H9 (cell line): ENCODE data around the gene ZNF688. TPM values are rescaled to one million over a fixed set of nuclear protein-coding genes. Genes with fewer than 3 reads are reported as not detected.
A peak's percentile ranks its signal among the peaks of the same experiment; 100 is the strongest.

ENCODE experiments used
- DNase-seq: peaks from one replicate; pipeline ENCODE4 v3.0.0-alpha.2; 2017
- H2AFZ ChIP-seq: one replicate; pipeline ENCODE4 v1.6.1; 2013; ENCODE audit warnings: mild to moderate bottlenecking, low read length, control low read depth, moderate library complexity
- H2AK5ac ChIP-seq: 2 replicates; pipeline ENCODE4 v1.6.1; 2013; ENCODE audit warnings: low read length, control low read depth, mixed read lengths; ENCODE audit not compliant: insufficient read length
- H2BK120ac ChIP-seq: one replicate; pipeline ENCODE4 v1.6.1; 2013; ENCODE audit warnings: low read depth, mild to moderate bottlenecking, low read length, control low read depth, inconsistent platforms; ENCODE audit not compliant: poor library complexity, severe bottlenecking
- H2BK12ac ChIP-seq: 2 replicates; pipeline ENCODE4 v1.6.1; 2013; ENCODE audit warnings: low read length, control low read depth, mixed read lengths, low read depth; ENCODE audit not compliant: insufficient read length
- H2BK15ac ChIP-seq: 2 replicates; pipeline ENCODE4 v1.6.1; 2013; ENCODE audit warnings: low read depth, low read length, control low read depth
- H2BK20ac ChIP-seq: one replicate; pipeline ENCODE4 v1.6.1; 2013; ENCODE audit warnings: low read depth, mild to moderate bottlenecking, low read length, control low read depth, inconsistent platforms; ENCODE audit not compliant: poor library complexity, severe bottlenecking
- H2BK5ac ChIP-seq: 2 replicates; pipeline ENCODE4 v1.6.1; 2013; ENCODE audit warnings: low read length, control low read depth, mixed read lengths; ENCODE audit not compliant: insufficient read length
- H3K14ac ChIP-seq: 2 replicates; pipeline ENCODE4 v1.6.1; 2013; ENCODE audit warnings: low read length, control low read depth; ENCODE audit not compliant: insufficient read depth
- H3K18ac ChIP-seq: 2 replicates; pipeline ENCODE4 v1.6.1; 2013; ENCODE audit warnings: low read depth, mild to moderate bottlenecking, mixed read lengths, low read length, control low read depth; ENCODE audit not compliant: insufficient read length
- H3K23ac ChIP-seq: 2 replicates; pipeline ENCODE4 v1.6.1; 2013; ENCODE audit warnings: low read length, control low read depth, mixed read lengths, low read depth; ENCODE audit not compliant: insufficient read length
- H3K23me2 ChIP-seq: 2 replicates; pipeline ENCODE4 v1.6.1; 2013; ENCODE audit warnings: low read depth, mild to moderate bottlenecking, mixed read lengths, low read length, control low read depth; ENCODE audit not compliant: insufficient read length, poor library complexity, severe bottlenecking
- H3K27ac ChIP-seq: 2 replicates; pipeline ENCODE4 v1.5.1; 2013; ENCODE audit warnings: low read length, control low read depth, mixed read lengths, low read depth; ENCODE audit not compliant: insufficient read length
- H3K27me3 ChIP-seq: 2 replicates; pipeline ENCODE4 v1.6.1; 2013; ENCODE audit warnings: low read length, control low read depth, inconsistent platforms; ENCODE audit not compliant: insufficient read depth
- H3K4ac ChIP-seq: 2 replicates; pipeline ENCODE4 v1.6.1; 2013; ENCODE audit warnings: low read depth, mild to moderate bottlenecking, control low read depth, inconsistent platforms, low read length, moderate library complexity
- H3K4me1 ChIP-seq: 2 replicates; pipeline ENCODE4 v1.6.1; 2013; ENCODE audit warnings: low read length, control low read depth, inconsistent platforms; ENCODE audit not compliant: insufficient read depth
- H3K4me2 ChIP-seq: 2 replicates; pipeline ENCODE4 v1.6.1; 2013; ENCODE audit warnings: low read length, control low read depth, mixed read lengths; ENCODE audit not compliant: insufficient read length, insufficient read depth
- H3K56ac ChIP-seq: 2 replicates; pipeline ENCODE4 v1.6.1; 2013; ENCODE audit warnings: low read depth, mild to moderate bottlenecking, mixed read lengths, low read length, control low read depth; ENCODE audit not compliant: insufficient read length
- H3K79me1 ChIP-seq: 2 replicates; pipeline ENCODE4 v1.6.1; 2013; ENCODE audit warnings: low read depth, mild to moderate bottlenecking, moderate library complexity, low read length, control low read depth, inconsistent platforms; ENCODE audit not compliant: insufficient read depth, poor library complexity, severe bottlenecking
- H3K79me2 ChIP-seq: 2 replicates; pipeline ENCODE4 v1.6.1; 2013; ENCODE audit warnings: low read length, control low read depth, inconsistent platforms; ENCODE audit not compliant: insufficient read depth
- H3K9ac ChIP-seq: 2 replicates; pipeline ENCODE4 v1.6.1; 2013; ENCODE audit warnings: low read length, control low read depth, mixed read lengths; ENCODE audit not compliant: insufficient read length; ENCODE audit errors: extremely low read depth
- H3K9me3 ChIP-seq: one replicate; pipeline ENCODE4 v1.6.1; 2013; ENCODE audit warnings: low read depth, low read length, inconsistent platforms; ENCODE audit not compliant: control insufficient read depth
- H3T11ph ChIP-seq: one replicate; pipeline ENCODE4 v1.6.1; 2013; ENCODE audit warnings: mild to moderate bottlenecking, low read length, control low read depth, inconsistent platforms
- H4K20me1 ChIP-seq: one replicate; pipeline ENCODE4 v1.6.1; 2013; ENCODE audit not compliant: control insufficient read depth, insufficient read length, insufficient read depth
- H4K5ac ChIP-seq: 2 replicates; pipeline ENCODE4 v1.6.1; 2013; ENCODE audit warnings: low read depth, mild to moderate bottlenecking, mixed read lengths, low read length, control low read depth; ENCODE audit not compliant: insufficient read length
- H4K8ac ChIP-seq: replicated peaks from 2 replicates; pipeline ENCODE4 v1.6.1; 2013; ENCODE audit warnings: low read length, control low read depth, mixed read lengths, low read depth; ENCODE audit not compliant: insufficient read length
- H4K91ac ChIP-seq: 2 replicates; pipeline ENCODE4 v1.6.1; 2013; ENCODE audit warnings: low read depth, mild to moderate bottlenecking, moderate library complexity, mixed read lengths, low read length, control low read depth; ENCODE audit not compliant: insufficient read length
- H3K27ac Mint-ChIP-seq, 3 experiments: 2 replicates in 2 of 3; 3 replicates in 1 of 3; pipeline ENCODE4 v1.8.0; 2020 to 2021; ENCODE audit warnings: mixed read lengths in 3 of 3, mild to moderate bottlenecking in 1 of 3, moderate library complexity in 1 of 3
- H3K27me3 Mint-ChIP-seq: 2 replicates; pipeline ENCODE4 v1.8.0; 2021; ENCODE audit warnings: low read depth, mild to moderate bottlenecking, moderate library complexity, mixed read lengths
- H3K36me3 Mint-ChIP-seq, 3 experiments: 2 replicates in 2 of 3; 3 replicates in 1 of 3; pipeline ENCODE4 v1.8.0; 2020 to 2021; ENCODE audit warnings: low read depth in 3 of 3, mixed read lengths in 3 of 3; ENCODE audit not compliant: insufficient read depth in 1 of 3
- H3K4me1 Mint-ChIP-seq, 2 experiments: 2 replicates each; pipeline ENCODE4 v1.8.0; 2020; ENCODE audit warnings: mixed read lengths in 2 of 2
- H3K4me3 Mint-ChIP-seq, 2 experiments: 2 replicates in 1 of 2; 3 replicates in 1 of 2; pipeline ENCODE4 v1.8.0; 2020 to 2021; ENCODE audit warnings: mild to moderate bottlenecking in 2 of 2, mixed read lengths in 2 of 2, moderate library complexity in 1 of 2
- H3K9me3 Mint-ChIP-seq, 2 experiments: 2 replicates in 1 of 2; 3 replicates in 1 of 2; pipeline ENCODE4 v1.8.0; 2020; ENCODE audit warnings: mild to moderate bottlenecking in 2 of 2, mixed read lengths in 2 of 2, moderate library complexity in 1 of 2
- CTCF ChIP-seq: fragments of 200-600 bp; sonication (generic); conservative IDR thresholded peaks from 3 replicates; pipeline ENCODE4 v1.8.0; 2021; ENCODE audit warnings: antibody characterized with exemption, mild to moderate bottlenecking
- WGBS: extraction: QIAGEN DNeasy Blood & Tissue Kit; methylation state at CpG from one replicate; pipeline ENCODE4 v1.1.7; 2013; ENCODE audit warnings: missing lambda C conversion rate, low lambda C conversion rate, mixed read lengths; ENCODE audit not compliant: insufficient read length; ENCODE audit errors: extremely low coverage; 5-methylcytosine and 5-hydroxymethylcytosine counted together
- total RNA-seq: library from RNA; stranded (reverse); gene quantifications from 2 replicates; pipeline ENCODE4 v1.2.1, GENCODE V29; 2021

ZNF688 gene
- total RNA-seq, 1 experiment from 2014 or later = 4.5 TPM

DNA sequence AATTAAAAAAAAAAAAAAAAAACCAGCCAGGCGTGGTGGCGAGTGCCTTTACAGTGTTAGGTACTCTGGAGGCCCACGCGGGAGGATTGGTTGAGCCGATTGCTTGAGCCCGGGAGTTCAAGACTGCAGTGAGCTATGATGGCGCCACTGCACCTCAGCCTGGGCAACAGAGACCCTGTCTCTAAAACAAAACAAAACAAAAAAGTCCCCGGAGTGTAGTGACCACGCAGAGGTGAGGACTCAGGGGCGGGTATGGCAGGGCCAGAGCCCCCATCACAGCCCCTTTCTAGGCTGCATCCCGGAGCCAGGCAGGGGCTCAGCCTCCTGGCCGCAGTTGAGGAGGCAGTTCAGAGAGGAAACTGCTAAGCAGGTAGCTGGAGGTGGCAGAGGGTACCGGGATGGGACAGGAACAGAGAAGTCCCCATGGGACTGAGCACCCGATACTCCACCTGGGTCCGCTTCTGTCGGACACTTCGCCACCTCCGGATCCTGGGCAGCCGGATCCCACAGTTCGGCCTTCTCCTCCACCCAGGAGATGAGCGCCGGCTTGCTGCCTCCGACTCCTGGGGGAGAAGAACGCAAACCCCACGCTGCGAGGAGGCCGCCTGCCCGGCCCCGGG lies 37.7 kb downstream of the ZNF688 start:
- DNase-seq = no peak

More for the DNA sequence above, 37.7 kb downstream of the ZNF688 start:
- no peaks in the 10 kb centered on the region for H4K20me1 ChIP-seq
- no peak overlapping the region for H2BK12ac ChIP-seq
- H3K23me2 ChIP-seq = peaks cover 23% of the 10 kb centered on the region
- no CpG with 5 or more reads among the region's 29 CpGs for WGBS
- H2AK5ac ChIP-seq = no peak overlapping the region
- H3K36me3 Mint-ChIP-seq = peaks cover 15 to 29% (median 19%) of the 10 kb centered on the region in 3 experiments
- H3K27ac ChIP-seq = no peak overlapping the region
- no peaks in the 10 kb centered on the region; a peak in 1 of 5 replicates for H3K9me3 Mint-ChIP-seq
- no peak overlapping the region for H3T11ph ChIP-seq
- H2AFZ ChIP-seq = no peak overlapping the region
- H2BK15ac ChIP-seq = no peak overlapping the region
- H3K9me3 ChIP-seq = no peaks in the 10 kb centered on the region
- no peak overlapping the region for H4K8ac ChIP-seq
- peak overlapping the region; percentile 51 for H3K18ac ChIP-seq
- no peak overlapping the region for H3K4ac ChIP-seq
- peak overlapping the region; percentile 56 for H3K9ac ChIP-seq
- H3K79me1 ChIP-seq = no peaks in the 10 kb centered on the region
- H3K56ac ChIP-seq = no peak overlapping the region
- no peaks in the 10 kb centered on the region; the same call in 1 of the 2 replicates for H3K4me1 ChIP-seq
- no peak overlapping the region for H4K91ac ChIP-seq
- no peak overlapping the region for H2BK20ac ChIP-seq
- no peaks in the 10 kb centered on the region for H3K79me2 ChIP-seq
- H3K27ac Mint-ChIP-seq = no peak overlapping the region
- no peaks in the 10 kb centered on the region for H3K27me3 ChIP-seq
- peak overlapping the region; percentile 44; the same call in 1 of the 2 replicates for H3K14ac ChIP-seq
- peaks cover 25 to 27% of the 10 kb centered on the region in 2 experiments for H3K4me1 Mint-ChIP-seq
- no peaks in the 10 kb centered on the region for H3K27me3 Mint-ChIP-seq
- H2BK5ac ChIP-seq = no peak overlapping the region
- peak overlapping the region; percentile 61 for H3K4me2 ChIP-seq
- H2BK120ac ChIP-seq = no peak overlapping the region
- no peak overlapping the region for H4K5ac ChIP-seq
- no peak overlapping the region for H3K23ac ChIP-seq
- TF ChIP-seq CTCF = no peak
- H3K4me3 Mint-ChIP-seq = peak overlapping the region; percentile 77 to 89
